Chondrocyte (in vitro differentiated cells): ENCODE results near the gene RPP38. TPM values are rescaled to one million over a fixed set of nuclear protein-coding genes. Genes with fewer than 3 reads are reported as not detected.

Source experiments
- DNase-seq: peaks from one replicate; pipeline ENCODE4 v3.0.0; 2021; ENCODE audit warnings: mixed read lengths, low spot score
- H3K27ac Mint-ChIP-seq: one replicate; pipeline ENCODE4 v1.8.0; 2021; ENCODE audit warnings: mild to moderate bottlenecking, moderate library complexity, mixed read lengths; ENCODE audit not compliant: unreplicated experiment
- H3K27me3 Mint-ChIP-seq: 2 replicates; pipeline ENCODE4 v1.8.0; 2021; ENCODE audit warnings: low read depth, mixed read lengths
- H3K36me3 Mint-ChIP-seq: 2 replicates; pipeline ENCODE4 v1.8.0; 2021; ENCODE audit warnings: low read depth, mixed read lengths
- H3K4me1 Mint-ChIP-seq: 2 replicates; pipeline ENCODE4 v1.8.0; 2021; ENCODE audit warnings: low read depth, mild to moderate bottlenecking, mixed read lengths
- H3K4me3 Mint-ChIP-seq: one replicate; pipeline ENCODE4 v1.8.0; 2021; ENCODE audit warnings: mild to moderate bottlenecking, moderate library complexity, mixed read lengths; ENCODE audit not compliant: unreplicated experiment
- H3K9me3 Mint-ChIP-seq: 2 replicates; pipeline ENCODE4 v1.8.0; 2021; ENCODE audit warnings: low read depth, mixed read lengths
- total RNA-seq: library from RNA; stranded (reverse); gene quantifications from 3 replicates; pipeline ENCODE4 v1.2.1, GENCODE V29; 2021
- TF ChIP-seq, protein P1 (sequence below): fragments of 200-600 bp; sonication (generic); IDR thresholded peaks from 2 replicates; pipeline ENCODE4 v1.5.0; 2021; ENCODE audit warnings: antibody characterized with exemption, mild to moderate bottlenecking, moderate library complexity

The RPP38 gene
- total RNA-seq, 1 donor from 2014 or later: 14.3 TPM

DNA sequence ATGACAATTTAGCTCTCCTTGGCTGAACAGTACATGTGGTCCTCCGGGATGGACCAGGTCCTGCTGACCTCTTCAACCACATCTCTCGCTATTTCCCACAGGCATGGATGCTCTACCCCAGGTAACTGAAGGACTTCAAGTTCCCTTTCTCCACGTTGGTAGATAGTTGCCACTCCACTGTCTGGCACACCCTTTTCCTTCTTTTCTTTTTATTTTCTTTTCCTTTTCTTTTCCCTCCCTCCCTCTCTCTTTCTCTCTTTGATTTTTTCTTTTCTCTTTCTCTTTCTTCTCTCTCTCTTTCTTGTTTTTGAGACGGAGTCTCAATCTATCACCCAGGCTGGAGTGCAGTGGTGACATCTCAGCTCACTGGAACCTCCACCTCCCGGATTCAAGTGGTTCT lies 5.7 kb upstream of the RPP38 start:
- no peaks in the 10 kb centered on the region for H3K9me3 Mint-ChIP-seq
- no peak overlapping the region for H3K27ac Mint-ChIP-seq
- peaks cover 5% of the 10 kb centered on the region for H3K27me3 Mint-ChIP-seq
- peaks cover 12% of the 10 kb centered on the region for H3K4me1 Mint-ChIP-seq
- TF ChIP-seq, protein P1, sequence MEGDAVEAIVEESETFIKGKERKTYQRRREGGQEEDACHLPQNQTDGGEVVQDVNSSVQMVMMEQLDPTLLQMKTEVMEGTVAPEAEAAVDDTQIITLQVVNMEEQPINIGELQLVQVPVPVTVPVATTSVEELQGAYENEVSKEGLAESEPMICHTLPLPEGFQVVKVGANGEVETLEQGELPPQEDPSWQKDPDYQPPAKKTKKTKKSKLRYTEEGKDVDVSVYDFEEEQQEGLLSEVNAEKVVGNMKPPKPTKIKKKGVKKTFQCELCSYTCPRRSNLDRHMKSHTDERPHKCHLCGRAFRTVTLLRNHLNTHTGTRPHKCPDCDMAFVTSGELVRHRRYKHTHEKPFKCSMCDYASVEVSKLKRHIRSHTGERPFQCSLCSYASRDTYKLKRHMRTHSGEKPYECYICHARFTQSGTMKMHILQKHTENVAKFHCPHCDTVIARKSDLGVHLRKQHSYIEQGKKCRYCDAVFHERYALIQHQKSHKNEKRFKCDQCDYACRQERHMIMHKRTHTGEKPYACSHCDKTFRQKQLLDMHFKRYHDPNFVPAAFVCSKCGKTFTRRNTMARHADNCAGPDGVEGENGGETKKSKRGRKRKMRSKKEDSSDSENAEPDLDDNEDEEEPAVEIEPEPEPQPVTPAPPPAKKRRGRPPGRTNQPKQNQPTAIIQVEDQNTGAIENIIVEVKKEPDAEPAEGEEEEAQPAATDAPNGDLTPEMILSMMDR: no peak
- H3K36me3 Mint-ChIP-seq: peaks cover 1% of the 10 kb centered on the region
- H3K4me3 Mint-ChIP-seq: no peak overlapping the region
- DNase-seq: no peak

DNA sequence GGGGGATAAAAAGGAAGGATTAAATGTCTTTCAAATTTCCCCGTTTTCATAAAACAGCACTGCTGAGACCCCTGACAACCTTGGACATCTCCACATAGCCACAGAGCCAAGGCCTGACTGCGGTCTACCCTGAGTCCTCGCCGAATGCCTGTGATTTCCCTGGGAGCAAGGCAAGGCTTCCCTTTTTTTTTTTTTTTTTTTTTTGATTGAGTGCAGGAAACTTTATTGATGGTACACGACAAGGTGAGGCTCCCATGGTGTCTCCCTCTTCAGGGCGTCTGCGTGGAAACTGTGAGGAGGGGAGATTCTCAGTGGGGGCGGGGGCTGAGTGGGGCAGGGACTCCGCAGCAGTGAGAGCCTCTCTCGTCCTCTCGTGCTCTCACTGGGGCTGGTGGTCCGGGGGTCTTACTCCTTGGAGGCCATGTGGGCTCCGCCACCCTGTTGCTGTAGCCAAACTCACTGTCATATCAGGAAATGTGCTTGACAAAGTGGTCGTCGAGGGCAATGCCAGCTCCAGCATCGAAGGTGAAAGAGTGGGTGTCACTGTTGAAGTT lies 4.2 kb upstream of the RPP38 start:
- Mint-ChIP-seq H3K27me3 (peaks cover 5% of the 10 kb centered on the region), H3K4me3 (no peak overlapping the region), H3K4me1 (peaks cover 18% of the 10 kb centered on the region), H3K27ac (no peak overlapping the region), H3K9me3 (no peaks in the 10 kb centered on the region), H3K36me3 (peaks cover 1% of the 10 kb centered on the region)
- DNase-seq: no peak
- TF ChIP-seq, protein P1: no peak

DNA sequence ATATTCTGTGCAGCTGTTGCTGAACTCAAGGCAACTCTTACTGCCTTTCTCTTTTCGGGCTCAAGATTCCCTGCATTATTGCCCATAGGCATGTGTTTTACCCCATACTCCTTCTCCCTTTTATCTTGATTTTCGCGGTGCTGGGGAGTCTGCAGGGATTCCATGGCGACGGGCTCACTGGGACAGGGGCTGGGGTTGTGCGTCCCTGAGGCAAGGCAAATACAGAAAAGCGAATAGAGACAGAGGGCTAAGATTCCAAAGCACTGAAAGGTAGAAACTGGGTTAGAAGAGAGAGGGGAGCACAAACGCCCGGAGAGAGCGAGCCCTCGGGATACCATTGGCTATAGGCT lies 519 bp upstream of the RPP38 start:
- Mint-ChIP-seq H3K4me3 (peak overlapping the region; percentile 91), H3K36me3 (peaks cover 4% of the 10 kb centered on the region), H3K27me3 (peaks cover 4% of the 10 kb centered on the region), H3K27ac (peak overlapping the region; percentile 94), H3K4me1 (peaks cover 22% of the 10 kb centered on the region), H3K9me3 (no peaks in the 10 kb centered on the region)
- TF ChIP-seq, protein P1: no peak
- no peak for DNase-seq

DNA sequence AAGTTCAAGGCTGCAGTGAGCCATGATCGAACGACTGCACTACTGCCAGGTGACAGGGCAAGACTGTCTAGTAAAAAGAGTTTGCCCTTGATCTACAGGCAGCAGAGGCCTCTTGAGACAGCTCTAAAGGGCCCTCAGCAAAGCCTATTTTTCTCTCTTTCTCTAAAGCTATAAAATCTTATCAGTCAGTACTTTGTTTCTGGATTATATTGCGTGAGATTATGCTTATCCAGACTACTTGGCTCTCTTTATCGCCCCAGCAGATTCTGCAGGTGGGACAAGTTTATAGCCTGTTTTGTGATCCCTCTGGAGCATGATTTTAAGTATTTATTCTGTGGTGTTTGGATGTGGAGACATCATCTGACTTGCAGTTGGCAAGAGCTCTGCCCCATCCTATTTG lies 2.7 kb downstream of the RPP38 start:
- Mint-ChIP-seq H3K9me3 (no peaks in the 10 kb centered on the region), H3K4me1 (peaks cover 22% of the 10 kb centered on the region), H3K4me3 (peak overlapping the region; percentile 7), H3K27me3 (no peaks in the 10 kb centered on the region), H3K36me3 (peaks cover 14% of the 10 kb centered on the region), H3K27ac (no peak overlapping the region)
- DNase-seq: no peak
- TF ChIP-seq, protein P1: no peak

DNA sequence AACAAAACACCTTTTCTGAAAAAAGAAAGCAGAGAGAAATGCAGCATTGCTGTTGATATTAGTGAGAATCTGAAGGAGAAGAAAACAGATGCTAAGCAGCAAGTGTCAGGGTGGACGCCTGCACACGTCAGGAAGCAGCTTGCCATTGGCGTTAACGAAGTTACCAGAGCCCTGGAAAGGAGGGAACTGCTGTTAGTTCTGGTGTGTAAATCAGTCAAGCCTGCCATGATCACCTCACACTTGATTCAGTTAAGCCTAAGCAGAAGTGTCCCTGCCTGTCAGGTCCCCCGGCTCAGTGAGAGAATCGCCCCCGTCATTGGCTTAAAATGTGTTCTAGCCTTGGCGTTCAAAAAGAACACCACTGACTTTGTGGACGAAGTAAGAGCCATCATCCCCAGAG lies 6.4 kb downstream of the RPP38 start:
- Mint-ChIP-seq H3K36me3 (peaks cover 19% of the 10 kb centered on the region), H3K27me3 (no peaks in the 10 kb centered on the region), H3K4me1 (peaks cover 19% of the 10 kb centered on the region), H3K27ac (no peak overlapping the region), H3K9me3 (no peaks in the 10 kb centered on the region), H3K4me3 (no peak overlapping the region)
- TF ChIP-seq, protein P1: no peak
- DNase-seq: no peak
